ENCODE results near the gene LCTL. TPM values are rescaled to one million over a fixed set of nuclear protein-coding genes. Genes with fewer than 3 reads are reported as not detected.

LCTL gene
- total RNA-seq (ENCODE audit: unreplicated experiment), result not detected
- long read RNA-seq, partial matches to known transcripts, result 0 of 2 reads
- long read RNA-seq, other reads (novel, unspliced or antisense), result 2 of 2 reads

- TF ChIP-seq CTCF (IDR thresholded peaks at IDR 0.05; ENCODE audit: partially characterized antibody, unreplicated experiment), result no peak
- Mint-ChIP-seq H3K27me3 (ENCODE audit: unreplicated experiment) (peaks cover 7% of the 10 kb centered on the region), H3K36me3 (ENCODE audit: unreplicated experiment) (no peaks in the 10 kb centered on the region), H3K9me3 (ENCODE audit: unreplicated experiment) (peaks cover 7% of the 10 kb centered on the region), H3K4me1 (ENCODE audit: low read depth, unreplicated experiment) (peaks cover 10% of the 10 kb centered on the region), H3K27ac (ENCODE audit: unreplicated experiment) (peak within 1 kb of the TSS; percentile 12), H3K4me3 (ENCODE audit: unreplicated experiment) (peak within 1 kb of the TSS; percentile 30)
- DNase-seq, result no peak
Measured at GRCh38 chr15:66565741-66566144, at the start of gene LCTL. TSS of gene LCTL (minus strand) at chr15:66565998. CDS start at chr15:66565365, 633 bp downstream.

DNA sequence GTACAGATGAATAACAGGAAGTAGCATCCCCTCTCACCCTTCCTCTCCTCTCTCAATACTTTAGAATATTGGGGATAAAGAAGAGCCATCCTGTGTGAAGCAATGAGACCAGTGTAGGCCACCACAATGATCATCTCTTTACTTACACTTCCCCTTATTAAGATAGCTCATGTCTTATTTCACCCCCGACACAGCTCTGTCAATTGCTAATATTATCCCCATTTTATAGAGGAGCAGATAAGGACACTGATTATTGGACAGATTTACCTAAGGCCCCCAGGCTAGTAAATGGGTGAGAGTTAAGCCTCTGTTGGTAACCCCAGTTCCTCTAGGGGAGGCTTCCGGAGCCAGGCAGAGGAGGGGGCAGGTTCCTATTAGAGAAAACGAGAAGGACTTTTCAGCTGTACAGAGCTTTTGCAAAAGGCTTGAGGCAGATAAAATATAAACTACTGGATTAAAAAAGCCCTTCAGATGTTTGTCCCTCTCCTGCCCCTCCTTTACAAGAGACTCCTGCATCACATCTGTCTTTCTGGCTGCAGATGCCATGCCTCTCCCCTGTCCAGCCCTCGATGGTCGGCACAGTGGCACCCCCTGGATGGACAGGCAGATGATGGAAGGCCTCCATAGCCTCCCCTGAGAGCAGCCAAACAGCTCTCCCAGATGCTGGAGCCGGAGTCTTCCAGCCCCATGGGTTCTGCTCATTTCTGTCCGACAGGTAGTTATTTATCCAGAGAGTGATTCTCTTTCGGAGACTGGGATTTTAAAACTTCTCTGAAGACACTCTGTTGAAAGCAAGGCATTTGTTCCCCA is 49.4 kb upstream of the LCTL start:
- Mint-ChIP-seq H3K36me3 (ENCODE audit: unreplicated experiment) (no peaks in the 10 kb centered on the region), H3K27ac (ENCODE audit: unreplicated experiment) (no peak overlapping the region), H3K4me3 (ENCODE audit: unreplicated experiment) (no peak overlapping the region)

DNA sequence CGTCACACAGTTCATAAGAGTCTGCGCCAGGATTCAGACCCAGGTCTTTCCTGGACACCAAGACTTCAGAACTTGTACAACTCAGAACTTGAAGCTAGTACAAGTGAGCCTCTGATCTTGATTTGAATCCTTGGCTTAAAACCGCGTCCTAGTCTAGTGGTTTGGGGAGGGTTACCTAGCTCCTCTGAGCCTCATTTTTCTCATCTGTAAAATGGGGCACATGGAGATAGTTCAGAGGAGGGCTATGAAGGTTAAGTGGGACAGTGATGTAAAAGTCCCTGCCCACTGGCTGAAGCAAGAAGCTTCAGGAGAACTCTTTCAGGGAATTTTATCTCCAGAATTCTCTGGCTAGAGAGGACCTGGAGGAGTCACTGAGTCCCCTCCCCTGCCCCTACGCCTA is 48.7 kb upstream of the LCTL start:
- DNase-seq, result no peak
- Mint-ChIP-seq H3K9me3 (ENCODE audit: unreplicated experiment) (peaks cover 2% of the 10 kb centered on the region), H3K27ac (ENCODE audit: unreplicated experiment) (no peak overlapping the region), H3K4me1 (ENCODE audit: low read depth, unreplicated experiment) (no peaks in the 10 kb centered on the region), H3K36me3 (ENCODE audit: unreplicated experiment) (no peaks in the 10 kb centered on the region), H3K4me3 (ENCODE audit: unreplicated experiment) (no peak overlapping the region), H3K27me3 (ENCODE audit: unreplicated experiment) (peaks cover 4% of the 10 kb centered on the region)
- TF ChIP-seq CTCF (IDR thresholded peaks at IDR 0.05; ENCODE audit: partially characterized antibody, unreplicated experiment), result no peak

More for the DNA sequence above, 49.4 kb upstream of the LCTL start:
- H3K9me3 Mint-ChIP-seq (ENCODE audit: unreplicated experiment), result peaks cover 2% of the 10 kb centered on the region
- no peak for DNase-seq
- H3K4me1 Mint-ChIP-seq (ENCODE audit: low read depth, unreplicated experiment), result no peaks in the 10 kb centered on the region
- TF ChIP-seq CTCF (IDR thresholded peaks at IDR 0.05; ENCODE audit: partially characterized antibody, unreplicated experiment), result no peak
- peaks cover 4% of the 10 kb centered on the region for H3K27me3 Mint-ChIP-seq (ENCODE audit: unreplicated experiment)

- Mint-ChIP-seq H3K36me3 (ENCODE audit: unreplicated experiment) (no peaks in the 10 kb centered on the region), H3K27me3 (ENCODE audit: unreplicated experiment) (peaks cover 4% of the 10 kb centered on the region), H3K4me3 (ENCODE audit: unreplicated experiment) (no peak overlapping the region), H3K4me1 (ENCODE audit: low read depth, unreplicated experiment) (no peaks in the 10 kb centered on the region), H3K9me3 (ENCODE audit: unreplicated experiment) (peaks cover 2% of the 10 kb centered on the region), H3K27ac (ENCODE audit: unreplicated experiment) (no peak overlapping the region)
- TF ChIP-seq CTCF (IDR thresholded peaks at IDR 0.05; ENCODE audit: partially characterized antibody, unreplicated experiment), result no peak
- no peak for DNase-seq
Measured at GRCh38 chr15:66613743-66614142, 47.9 kb upstream of the LCTL start.

All from glutamatergic neuron (in vitro differentiated cells).